H1 (cell line): Measurements from ENCODE around the gene PANX2. TPM values are rescaled to one million over a fixed set of nuclear protein-coding genes. Genes with fewer than 3 reads are reported as not detected.
A peak's percentile ranks its signal among the peaks of the same experiment; 100 is the strongest.

Experiments
- CTCF ChIA-PET: fragments of 300-600 bp; sonication (Branson Sonifier 250); formaldehyde crosslinking; loops from one replicate; lab custom pipeline; 2021; ENCODE audit not compliant: partially characterized antibody; lab: Charles Lee
- POLR2A ChIA-PET: fragments of 300-600 bp; sonication (Branson Sonifier 250); formaldehyde crosslinking; loops from one replicate; lab custom pipeline; 2021; ENCODE audit warnings: inconsistent platforms; ENCODE audit not compliant: partially characterized antibody; lab: Charles Lee
- DNase-seq, 2 experiments: peaks; one replicate each; pipeline versions ENCODE4 v3.0.0 to v3.0.0-alpha.2; 2010 to 2022; ENCODE audit warnings: low spot score in 2 of 2, low read depth in 1 of 2, mixed read lengths in 1 of 2
- FAIRE-seq: peaks from 2 replicates; lab custom pipeline; 2011; peaks lifted over from hg19 to GRCh38; lab: Jason Lieb, UNC
- H2AFZ ChIP-seq: 2 replicates; pipeline ENCODE4 v1.8.1; 2012; ENCODE audit warnings: low read length, inconsistent platforms
- H2AK5ac ChIP-seq: 2 replicates; pipeline ENCODE4 v1.6.1; 2013; ENCODE audit warnings: low read depth, low read length
- H2BK120ac ChIP-seq: replicated peaks from 2 replicates; pipeline ENCODE3; 2013; ENCODE audit warnings: low read depth, low read length, inconsistent platforms
- H2BK12ac ChIP-seq: 2 replicates; pipeline ENCODE4 v1.6.1; 2013; ENCODE audit warnings: low read depth, low read length
- H2BK15ac ChIP-seq: 2 replicates; pipeline ENCODE4 v1.6.1; 2013; ENCODE audit warnings: low read length
- H2BK20ac ChIP-seq: 2 replicates; pipeline ENCODE4 v1.6.1; 2013; ENCODE audit warnings: low read length
- H2BK5ac ChIP-seq: 2 replicates; pipeline ENCODE4 v1.6.1; 2013; ENCODE audit warnings: low read depth, low read length
- H3K14ac ChIP-seq: 2 replicates; pipeline ENCODE4 v1.6.1; 2013; ENCODE audit warnings: inconsistent platforms; ENCODE audit not compliant: insufficient read length
- H3K18ac ChIP-seq: 2 replicates; pipeline ENCODE4 v1.6.1; 2013; ENCODE audit warnings: low read length; ENCODE audit errors: extremely low read depth
- H3K23ac ChIP-seq: 2 replicates; pipeline ENCODE4 v1.6.1; 2013; ENCODE audit warnings: inconsistent platforms; ENCODE audit not compliant: insufficient read length
- H3K23me2 ChIP-seq: 2 replicates; pipeline ENCODE4 v1.6.1; 2013; ENCODE audit warnings: low read depth, low read length
- H3K27ac ChIP-seq: 2 replicates; pipeline ENCODE4 v1.6.1; 2011; ENCODE audit warnings: low read depth, low read length, inconsistent platforms
- H3K27me3 ChIP-seq, 4 experiments: replicated peaks in 1 of 4; 1 replicate in 1 of 4; 2 replicates in 3 of 4; pipeline versions ENCODE4 v1.6.1 to v1.8.1; 2011 to 2013; ENCODE audit warnings: low read length in 3 of 4, mild to moderate bottlenecking in 3 of 4, inconsistent platforms in 2 of 4, mixed read lengths in 2 of 4, moderate library complexity in 1 of 4; ENCODE audit not compliant: control insufficient read depth in 3 of 4, insufficient read depth in 3 of 4; ENCODE audit errors: extremely low read depth in 1 of 4
- H3K36me3 ChIP-seq, 4 experiments: 2 replicates each; pipeline versions ENCODE4 v1.6.1 to v1.8.1; 2011 to 2013; ENCODE audit warnings: mild to moderate bottlenecking in 4 of 4, low read length in 3 of 4, moderate library complexity in 2 of 4, control low read depth in 1 of 4, inconsistent platforms in 1 of 4; ENCODE audit not compliant: insufficient read depth in 4 of 4, control insufficient read depth in 2 of 4
- H3K4ac ChIP-seq: replicated peaks from 2 replicates; pipeline ENCODE3; 2013; ENCODE audit warnings: low read length, low read depth, mixed read lengths, inconsistent platforms; ENCODE audit not compliant: insufficient read length
- H3K4me1 ChIP-seq, 4 experiments: replicated peaks in 1 of 4; 1 replicate in 1 of 4; 2 replicates in 3 of 4; pipeline versions ENCODE4 v1.6.1 to v1.8.1; 2011 to 2013; ENCODE audit warnings: low read length in 3 of 4, inconsistent platforms in 2 of 4, mixed read lengths in 1 of 4; ENCODE audit not compliant: insufficient read depth in 4 of 4, control insufficient read depth in 3 of 4
- H3K4me2 ChIP-seq, 2 experiments: 2 replicates each; pipeline versions ENCODE4 v1.6.1 to v1.8.1; 2011 to 2013; ENCODE audit warnings: low read depth in 2 of 2, low read length in 2 of 2, control low read depth in 1 of 2, inconsistent platforms in 1 of 2, mild to moderate bottlenecking in 1 of 2; ENCODE audit not compliant: insufficient read depth in 1 of 2
- H3K4me3 ChIP-seq, 4 experiments: fragments of 200-600, 300-600 bp in 1 of 4; sonication (generic), shearing (Covaris generic), sonication (Bioruptor Twin) in 1 of 4; 2 replicates each; pipeline versions ENCODE4 v1.5.1 to v1.8.1; 2011 to 2016; ENCODE audit warnings: low read length in 4 of 4, low read depth in 3 of 4, control low read depth in 2 of 4, inconsistent platforms in 2 of 4, mild to moderate bottlenecking in 2 of 4, mixed read lengths in 1 of 4, moderate library complexity in 1 of 4; ENCODE audit not compliant: insufficient read depth in 2 of 4; ENCODE audit errors: extremely low read depth in 1 of 4
- H3K56ac ChIP-seq: replicated peaks from 2 replicates; pipeline ENCODE3; 2013; ENCODE audit warnings: low read depth, mild to moderate bottlenecking, mixed read lengths, low read length, inconsistent platforms; ENCODE audit not compliant: insufficient read length
- H3K79me1 ChIP-seq: 2 replicates; pipeline ENCODE4 v1.6.1; 2013; ENCODE audit warnings: low read depth, low read length, control low read depth
- H3K79me2 ChIP-seq, 2 experiments: 2 replicates each; pipeline versions ENCODE4 v1.6.1 to v1.8.1; 2012 to 2013; ENCODE audit warnings: low read length in 2 of 2, mild to moderate bottlenecking in 2 of 2, inconsistent platforms in 1 of 2; ENCODE audit not compliant: insufficient read depth in 2 of 2, control insufficient read depth in 1 of 2
- H3K9ac ChIP-seq, 4 experiments: replicated peaks in 1 of 4; 1 replicate in 1 of 4; 2 replicates in 3 of 4; pipeline versions ENCODE4 v1.6.1 to v1.8.1; 2011 to 2013; ENCODE audit warnings: low read depth in 3 of 4, low read length in 3 of 4, control low read depth in 2 of 4, mild to moderate bottlenecking in 2 of 4, moderate library complexity in 2 of 4, inconsistent platforms in 1 of 4; ENCODE audit errors: extremely low read depth in 1 of 4
- H3K9me3 ChIP-seq, 2 experiments: 2 replicates each; pipeline versions ENCODE4 v1.6.1 to v1.8.1; 2012 to 2013; ENCODE audit warnings: mild to moderate bottlenecking in 2 of 2, moderate library complexity in 2 of 2, control low read depth in 1 of 2, inconsistent platforms in 1 of 2, low read depth in 1 of 2, low read length in 1 of 2, mixed read lengths in 1 of 2; ENCODE audit not compliant: insufficient read depth in 2 of 2
- H4K20me1 ChIP-seq, 2 experiments: replicated peaks in 1 of 2; 2 replicates each; pipeline versions ENCODE3 to v1.8.1; 2011 to 2013; ENCODE audit warnings: inconsistent platforms in 2 of 2, low read length in 2 of 2, mild to moderate bottlenecking in 1 of 2; ENCODE audit not compliant: insufficient read depth in 2 of 2, control insufficient read depth in 1 of 2
- H4K5ac ChIP-seq: 2 replicates; pipeline ENCODE4 v1.6.1; 2013; ENCODE audit warnings: low read length, low read depth, mixed read lengths, inconsistent platforms; ENCODE audit not compliant: insufficient read length
- H4K8ac ChIP-seq: 2 replicates; pipeline ENCODE4 v1.8.0; 2013; ENCODE audit warnings: mild to moderate bottlenecking, moderate library complexity, low read length, inconsistent platforms; ENCODE audit not compliant: insufficient read depth; ENCODE audit errors: extremely low read depth
- H4K91ac ChIP-seq: replicated peaks from 2 replicates; pipeline ENCODE3; 2013; ENCODE audit warnings: low read length, mixed read lengths, inconsistent platforms; ENCODE audit not compliant: insufficient read length
- ASH2L ChIP-seq: fragments of 200-600, 300-600 bp; sonication (generic); IDR thresholded peaks from one replicate; pipeline ENCODE4 v1.7.1; 2017; ENCODE audit warnings: low read length
- BRCA1 ChIP-seq: IDR thresholded peaks from 2 replicates; pipeline ENCODE4 v1.6.1; 2012; ENCODE audit warnings: low read depth, low read length, improper control_type of control experiment
- CTCF ChIP-seq, 3 experiments: IDR thresholded peaks; 1 replicate in 2 of 3; 2 replicates in 1 of 3; pipeline versions ENCODE4 v1.5.1 to v1.6.1; 2011; ENCODE audit warnings: low read length in 3 of 3, mild to moderate bottlenecking in 3 of 3, inconsistent platforms in 2 of 3, low read depth in 1 of 3, moderate library complexity in 1 of 3; ENCODE audit not compliant: insufficient read depth in 1 of 3; ENCODE audit errors: control extremely low read depth in 1 of 3
- FOSL1 ChIP-seq: IDR thresholded peaks from 2 replicates; pipeline ENCODE4 v1.6.1; 2011; ENCODE audit warnings: mild to moderate bottlenecking, low read depth, low read length, moderate library complexity; ENCODE audit not compliant: insufficient read depth
- WGBS, 2 experiments: shearing (Covaris generic) in 1 of 2; methylation state at CpG; one replicate each; pipeline versions ENCODE4 v1.1.6 to v1.1.7; 2013 to 2015; ENCODE audit warnings: low lambda C conversion rate in 2 of 2, mixed read lengths in 2 of 2, inconsistent platforms in 1 of 2, low coverage in 1 of 2, missing lambda C conversion rate in 1 of 2; ENCODE audit not compliant: insufficient replicate concordance in 2 of 2, insufficient coverage in 1 of 2, insufficient read length in 1 of 2; ENCODE audit errors: extremely low coverage in 1 of 2, missing lambda C conversion rate in 1 of 2; 5-methylcytosine and 5-hydroxymethylcytosine counted together
- polyA plus RNA-seq, 7 experiments: library from polyadenylated mRNA; depleted of rRNA in 3 of 7; stranded (reverse) in 5 of 7; unstranded in 2 of 7; fragments of >200 nt in 5 of 7; fragments of 200-250 nt in 2 of 7; gene quantifications; 1 replicate in 5 of 7; 2 replicates in 1 of 7; 4 replicates in 1 of 7; pipeline versions ENCODE4 v1.2.1 to v1.2.3, GENCODE V29; 2011 to 2013; ENCODE audit warnings: missing spikeins in 2 of 7, mixed read lengths in 2 of 7
- total RNA-seq: library from RNA; stranded (reverse); fragmentation: NEBNext Ultra II Directional; extraction: Animal tissue kit (Norgen Biotek cat#: 25700); gene quantifications from 2 replicates; pipeline ENCODE4 v1.2.1, GENCODE V29; 2021

PANX2 gene
- total and polyA plus RNA-seq, 2 of the 8 experiments (the other 6 are each of a cell fraction or from before 2014, with no cell fraction given), result 3.5 to 5.0 TPM

GRCh38 chr22:50160947-50161346, 9.6 kb upstream of the PANX2 start:
- no peaks in the 10 kb centered on the region for H3K79me2 ChIP-seq
- H4K5ac ChIP-seq, result no peak overlapping the region
- no peak overlapping the region for H3K9ac ChIP-seq
- H3K4me2 ChIP-seq, result no peak overlapping the region
- no peak overlapping the region for H3K4ac ChIP-seq
- no peak overlapping the region for H2BK5ac ChIP-seq
- H4K91ac ChIP-seq, result no peak overlapping the region
- no peak overlapping the region for H2BK120ac ChIP-seq
- no peak overlapping the region for H3K14ac ChIP-seq
- peaks cover 0 to under 1% of the 10 kb centered on the region in 2 experiments; a peak in 1 of 4 replicates for H3K9me3 ChIP-seq
- no peak overlapping the region for H3K23ac ChIP-seq
- FAIRE-seq (no peak), DNase-seq (no peak)
- H2AK5ac ChIP-seq, result no peak overlapping the region
- no peaks in the 10 kb centered on the region for H4K20me1 ChIP-seq
- H3K18ac ChIP-seq, result no peak overlapping the region
- no peaks in the 10 kb centered on the region for H3K23me2 ChIP-seq
- no peak overlapping the region for H3K56ac ChIP-seq
- H2AFZ ChIP-seq, result no peak overlapping the region
- no peaks in the 10 kb centered on the region for H3K79me1 ChIP-seq
- no peak overlapping the region for H2BK20ac ChIP-seq
- ChIA-PET POLR2A (no interaction called here), CTCF (interaction anchor here (1.5 kb wide), 1 partner anchor 10 kb away, joined by 7 read pairs; no protein-coding TSS in a partner anchor)
- no peaks in the 10 kb centered on the region for H3K36me3 ChIP-seq
- 75% methylated on average over 5 of the region's 7 CpGs; no CpG with 5 or more reads in 1 of the 2 experiments for WGBS, 2 experiments
- TF ChIP-seq BRCA1, result no peak
- no peak for TF ChIP-seq ASH2L
- peak in 1 of 3 experiments; percentile 19; a peak in 1 of 4 replicates for TF ChIP-seq CTCF (IDR thresholded peaks at IDR 0.05; ENCODE audit: control extremely low read depth in 1 of 3, insufficient read depth in 1 of 3, low read depth in 1 of 3, low read length in 3 of 3)
- TF ChIP-seq FOSL1, result no peak
- no peak overlapping the region for H2BK15ac ChIP-seq
- H3K27me3 ChIP-seq, result no peaks in the 10 kb centered on the region; a peak in 2 of 7 replicates
- H3K27ac ChIP-seq, result no peak overlapping the region
- no peak overlapping the region for H4K8ac ChIP-seq
- no peak overlapping the region for H2BK12ac ChIP-seq
- no peak overlapping the region for H3K4me3 ChIP-seq
- H3K4me1 ChIP-seq, result peaks cover 0 to 8% (median 0%) of the 10 kb centered on the region in 4 experiments; a peak in 1 of 7 replicates
